Activated T-cell treated with anti-CD3 and anti-CD28 coated beads for 24 hours (primary cell): ENCODE measurements around the gene TBCD.

Source experiments
- DNase-seq: peaks from one replicate; pipeline ENCODE4 v3.0.0-alpha.2; 2020; ENCODE audit warnings: low read depth

Gene TBCD

DNA sequence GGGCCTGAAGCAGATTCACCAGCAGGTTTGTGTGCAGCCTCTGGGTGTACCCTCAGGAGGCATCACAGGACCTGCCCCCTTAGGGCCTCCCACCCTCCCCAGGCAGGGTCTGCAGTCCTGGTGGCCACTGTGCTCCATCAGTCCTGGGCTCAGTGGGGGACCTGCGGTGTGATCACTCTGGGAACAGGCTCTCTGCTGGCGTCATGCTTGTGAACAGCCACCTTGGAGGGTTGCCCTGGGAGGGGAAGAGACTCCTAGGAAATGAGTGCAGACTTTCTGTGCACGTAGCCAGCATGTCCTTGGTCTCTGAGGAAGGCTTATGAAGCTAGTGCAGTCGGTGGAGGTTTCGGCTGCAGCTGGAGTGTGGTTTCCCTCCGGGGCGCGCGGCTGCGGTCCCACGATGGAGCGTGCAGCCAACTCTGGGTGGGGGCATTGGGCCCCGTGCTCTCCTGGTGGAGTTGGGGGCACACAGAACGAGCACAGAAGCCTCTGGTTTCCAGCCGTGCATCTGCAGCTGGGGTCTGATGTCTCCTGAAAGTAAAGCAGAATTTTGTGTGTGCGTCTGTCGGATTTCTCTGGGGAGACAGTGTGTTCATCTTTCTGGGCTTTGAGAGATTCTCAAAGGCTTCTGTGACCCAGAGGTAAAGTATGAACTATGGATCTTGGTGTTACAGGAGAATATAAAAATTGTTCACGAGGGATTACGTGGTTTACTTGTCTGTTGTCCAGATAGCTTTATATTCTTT lies 156.1 kb downstream of the TBCD start:
- DNase-seq = no peak

DNA sequence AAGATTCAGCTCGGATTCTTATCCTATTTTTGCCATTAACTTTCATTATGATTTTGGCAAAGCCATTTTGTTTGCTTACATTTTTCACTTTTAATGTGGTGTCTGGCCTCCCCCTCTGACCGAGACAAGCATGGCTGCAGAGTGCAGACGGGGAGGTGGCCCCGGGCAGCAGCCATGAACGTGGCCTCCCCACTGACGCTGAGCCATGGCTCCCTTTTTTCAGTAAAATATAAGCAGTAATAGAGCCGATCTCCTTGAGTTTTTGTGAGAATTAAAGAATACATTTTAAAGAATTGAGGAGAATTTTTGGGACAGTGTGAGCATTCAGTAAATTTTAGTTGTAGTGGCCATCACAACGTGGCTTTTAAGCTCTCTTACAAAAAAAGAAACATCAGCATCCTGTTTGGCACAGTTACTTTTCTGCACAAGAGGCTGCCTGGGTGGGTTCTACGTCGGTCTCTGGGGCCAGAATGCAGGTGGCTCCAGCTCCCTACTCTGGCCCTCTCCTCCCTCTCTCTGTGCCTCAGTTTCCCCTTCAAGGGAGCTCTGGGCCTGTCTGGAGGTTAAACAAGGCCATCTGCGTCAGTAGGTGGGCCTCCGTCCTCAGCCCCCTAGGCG lies 156.8 kb downstream of the TBCD start:
- no peak for DNase-seq

DNA sequence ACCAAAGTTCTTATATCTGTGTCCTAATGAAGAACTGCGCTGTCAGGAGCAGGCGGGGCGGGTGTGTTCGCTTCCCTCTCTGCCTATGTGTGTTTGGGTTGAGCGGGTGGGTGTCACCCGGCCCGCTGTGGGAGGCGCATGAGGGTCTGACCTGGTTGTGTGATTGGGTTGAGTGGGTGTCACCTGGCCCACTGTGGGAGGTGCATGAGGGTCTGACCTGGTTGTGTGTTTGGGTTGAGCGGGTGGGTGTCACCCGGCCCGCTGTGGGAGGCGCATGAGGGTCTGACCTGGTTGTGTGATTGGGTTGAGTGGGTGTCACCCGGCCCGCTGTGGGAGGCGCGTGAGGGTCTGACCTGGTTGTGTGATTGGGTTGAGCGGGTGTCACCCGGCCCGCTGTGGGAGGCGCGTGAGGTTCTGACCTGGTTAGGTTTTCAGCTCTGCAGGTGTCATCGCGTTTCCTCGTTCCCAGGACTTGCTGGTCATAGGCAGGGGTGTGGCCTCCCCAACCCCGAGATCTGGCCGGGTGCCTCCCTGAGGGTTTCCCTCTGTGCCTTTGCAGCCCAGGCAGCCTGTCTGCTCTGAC lies 157.5 kb downstream of the TBCD start:
- DNase-seq = no peak

DNA sequence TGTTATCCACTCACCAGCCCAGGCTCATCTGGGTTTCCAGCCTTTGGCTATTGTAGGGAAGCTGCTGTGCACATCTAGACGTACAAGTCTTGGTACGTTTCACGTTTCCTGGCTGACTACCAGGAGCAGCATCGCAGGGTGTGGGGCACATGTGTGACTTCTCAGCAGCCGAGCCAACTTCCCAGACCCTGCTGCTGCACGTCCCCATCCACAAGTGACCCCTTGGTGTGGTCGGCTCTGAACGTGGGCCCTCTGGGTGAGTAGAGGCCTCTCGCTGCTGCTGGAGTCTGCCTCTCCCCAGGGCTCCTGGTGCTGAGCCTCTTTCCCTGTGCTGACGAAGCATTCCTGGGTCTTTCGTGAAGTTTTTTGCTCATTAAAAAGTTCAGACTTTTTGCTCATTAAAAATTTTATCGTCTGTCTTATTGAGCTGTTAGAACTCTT lies 158.2 kb downstream of the TBCD start:
- no peak for DNase-seq

DNA sequence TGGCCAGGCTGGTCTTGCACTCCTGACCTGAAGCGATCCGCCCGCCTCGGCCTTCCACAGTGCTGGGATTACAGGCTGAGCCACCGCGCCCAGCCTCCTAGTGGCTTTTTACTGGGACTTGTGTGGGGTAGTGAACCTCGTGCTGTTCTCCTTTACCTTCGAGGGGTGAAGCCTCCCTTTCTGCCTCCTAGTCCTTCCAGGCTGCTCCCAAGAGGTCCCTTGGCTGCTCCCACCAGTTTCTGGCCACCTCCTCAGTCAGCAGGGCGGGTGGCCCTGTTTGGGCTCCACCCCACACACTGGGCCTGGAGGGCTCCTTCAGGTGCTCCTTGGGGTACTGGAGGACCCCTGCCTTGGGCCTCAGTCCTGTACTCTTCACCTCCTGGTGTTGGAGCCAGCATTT lies 158.9 kb downstream of the TBCD start:
- DNase-seq = no peak

DNA sequence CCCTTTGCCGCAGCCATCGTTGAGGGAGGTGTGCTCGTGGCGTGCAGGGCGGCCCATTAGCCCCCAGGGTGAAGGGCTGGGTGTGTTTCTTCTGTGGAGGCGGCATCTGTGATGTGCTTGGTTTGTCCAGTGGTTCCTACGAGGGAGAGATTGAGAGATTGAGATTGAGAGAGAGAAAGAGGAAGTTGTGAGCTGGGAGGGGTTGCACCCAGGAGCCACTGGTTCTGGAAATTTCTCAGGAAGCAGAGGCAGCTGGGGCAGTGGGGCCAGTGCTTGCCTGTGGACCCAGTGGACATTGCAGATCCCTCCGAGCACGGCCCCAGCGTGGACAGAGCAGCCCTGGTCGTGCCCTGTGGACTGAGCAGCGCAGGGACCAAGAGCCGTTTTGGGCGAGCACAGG lies 160.0 kb downstream of the TBCD start:
- no peak for DNase-seq

DNA sequence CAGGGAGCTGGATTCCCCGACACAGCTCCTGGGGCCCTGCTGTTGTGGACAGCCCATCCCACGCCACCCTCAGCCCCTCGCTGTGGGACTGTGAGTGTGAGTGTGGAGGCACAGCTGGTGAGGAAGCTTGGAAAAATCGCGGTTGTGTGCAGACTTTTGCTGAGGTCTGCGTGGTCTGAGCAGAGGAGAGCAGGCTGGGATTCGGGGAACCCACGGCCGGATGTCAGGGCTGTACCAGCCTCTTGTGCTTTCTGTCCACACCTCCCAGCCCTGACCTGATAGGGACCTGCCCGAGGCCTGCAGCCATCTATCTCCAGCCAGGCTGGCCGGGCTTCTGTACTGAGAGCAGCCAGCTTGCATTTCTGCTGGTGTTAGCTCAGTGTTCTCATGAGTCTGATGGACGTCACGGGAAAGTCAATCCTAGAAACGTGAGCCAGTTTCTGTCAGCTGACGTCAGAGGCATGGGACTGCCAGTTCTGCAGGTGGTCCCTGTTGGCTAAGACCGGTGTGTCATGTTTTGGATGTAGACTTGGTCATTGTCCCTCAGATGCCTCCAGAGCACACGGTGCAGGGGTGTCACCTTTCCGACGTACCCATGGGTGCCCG lies 160.7 kb downstream of the TBCD start:
- DNase-seq = no peak

DNA sequence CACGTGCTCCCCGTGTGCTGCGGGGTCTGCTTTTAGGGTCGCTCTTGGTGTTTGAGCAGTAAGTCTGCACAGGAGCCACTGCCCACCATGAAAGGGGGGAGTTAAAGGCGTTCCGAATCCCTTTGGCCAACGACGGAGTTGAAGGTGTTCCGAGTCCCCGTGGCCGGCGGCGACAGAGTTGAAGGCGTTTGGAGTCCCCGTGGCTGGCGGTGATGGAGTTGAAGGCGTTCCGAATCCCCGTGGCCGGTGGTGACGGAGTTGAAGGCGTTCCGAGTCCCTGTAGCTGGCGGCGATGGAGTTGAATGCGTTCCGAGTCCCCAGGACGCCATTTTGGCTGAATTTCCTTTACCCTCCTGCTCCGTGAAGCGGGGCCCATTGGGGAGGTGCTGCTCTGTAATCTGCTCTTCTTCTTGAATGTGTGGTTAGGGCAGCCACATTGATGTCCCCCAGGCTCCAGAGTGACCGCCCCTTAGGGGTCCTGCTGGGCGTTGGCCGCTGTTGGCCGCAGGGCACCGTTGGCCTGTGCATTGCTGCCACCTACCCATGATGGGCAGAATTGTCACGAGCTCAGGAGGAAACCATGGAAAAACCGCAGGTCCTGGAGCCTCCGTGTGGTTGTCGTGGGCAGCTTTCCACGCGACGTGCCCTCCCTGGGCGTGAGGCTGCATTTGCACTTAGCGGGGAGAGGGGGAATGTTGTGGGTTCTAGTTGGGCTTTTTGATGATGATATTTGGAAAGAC lies 161.6 kb downstream of the TBCD start:
- no peak for DNase-seq

DNA sequence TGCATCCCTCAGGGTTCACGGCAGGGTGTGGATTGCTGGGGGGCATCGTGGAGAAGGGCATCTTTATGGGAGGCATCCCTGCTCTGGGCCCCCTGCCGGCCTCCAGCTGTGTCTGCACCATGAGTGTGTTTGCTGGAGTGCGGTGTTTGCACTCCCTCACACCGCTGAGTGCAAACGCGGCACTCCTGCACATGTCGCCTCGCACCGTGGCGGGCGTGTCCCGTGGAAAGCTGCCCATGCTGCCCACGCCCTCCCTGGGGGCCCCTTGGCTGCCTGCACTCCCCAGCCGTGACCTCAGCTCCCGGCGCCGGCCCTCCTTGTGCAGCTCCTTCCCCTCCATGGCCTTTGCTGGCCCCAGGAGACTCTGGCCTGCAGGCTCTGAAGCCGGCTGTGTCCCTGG lies 162.5 kb downstream of the TBCD start:
- DNase-seq = no peak

DNA sequence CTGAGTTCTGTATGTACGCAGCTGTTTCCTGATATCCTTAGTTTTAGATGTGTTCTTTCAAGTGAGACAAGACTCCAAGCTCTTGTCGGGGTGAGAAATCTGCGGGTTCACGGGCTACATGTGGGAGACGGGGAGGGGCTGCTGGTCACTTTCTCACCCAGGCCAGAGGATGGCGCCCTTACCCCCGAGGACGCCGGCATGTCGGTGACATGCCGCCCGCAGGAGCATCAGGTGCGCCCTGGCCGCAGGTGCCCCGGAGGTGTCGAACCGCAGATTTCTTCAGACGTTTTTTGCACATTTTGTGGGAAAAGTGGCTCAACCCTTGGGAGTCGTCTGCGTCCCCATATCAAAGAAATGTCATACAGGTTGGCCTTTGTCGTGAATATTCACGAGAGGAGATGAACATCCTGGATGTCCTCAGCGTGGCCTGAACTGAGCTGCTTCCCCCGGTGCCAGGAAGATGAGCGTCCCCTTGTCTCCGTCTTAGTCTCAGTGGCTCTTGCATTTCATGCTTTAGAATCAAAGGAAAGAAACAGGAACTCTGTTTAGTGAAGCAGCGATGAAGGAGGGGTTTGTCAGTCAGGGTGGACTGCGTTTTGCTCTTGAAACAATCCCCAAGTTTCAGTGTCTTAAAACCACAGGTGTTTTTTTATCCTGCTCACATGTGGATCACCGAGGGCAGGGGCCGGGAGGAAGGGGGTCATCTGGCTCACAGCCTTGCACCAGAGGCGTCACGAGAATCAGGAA lies 163.3 kb downstream of the TBCD start:
- DNase-seq = no peak

DNA sequence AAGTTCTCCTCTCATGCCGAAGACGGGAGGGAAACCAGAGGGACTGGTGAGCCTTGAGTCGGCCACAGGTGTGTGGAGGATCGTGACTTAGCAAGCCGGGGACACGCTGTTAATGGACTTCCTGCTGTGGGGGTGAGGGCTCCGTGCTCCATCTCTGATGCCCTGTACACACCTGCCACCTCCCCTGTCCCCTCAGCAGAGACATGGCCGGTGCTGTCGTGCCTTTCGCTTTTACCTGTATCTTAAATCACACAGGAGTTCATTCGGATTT lies 163.8 kb downstream of the TBCD start:
- no peak for DNase-seq

DNA sequence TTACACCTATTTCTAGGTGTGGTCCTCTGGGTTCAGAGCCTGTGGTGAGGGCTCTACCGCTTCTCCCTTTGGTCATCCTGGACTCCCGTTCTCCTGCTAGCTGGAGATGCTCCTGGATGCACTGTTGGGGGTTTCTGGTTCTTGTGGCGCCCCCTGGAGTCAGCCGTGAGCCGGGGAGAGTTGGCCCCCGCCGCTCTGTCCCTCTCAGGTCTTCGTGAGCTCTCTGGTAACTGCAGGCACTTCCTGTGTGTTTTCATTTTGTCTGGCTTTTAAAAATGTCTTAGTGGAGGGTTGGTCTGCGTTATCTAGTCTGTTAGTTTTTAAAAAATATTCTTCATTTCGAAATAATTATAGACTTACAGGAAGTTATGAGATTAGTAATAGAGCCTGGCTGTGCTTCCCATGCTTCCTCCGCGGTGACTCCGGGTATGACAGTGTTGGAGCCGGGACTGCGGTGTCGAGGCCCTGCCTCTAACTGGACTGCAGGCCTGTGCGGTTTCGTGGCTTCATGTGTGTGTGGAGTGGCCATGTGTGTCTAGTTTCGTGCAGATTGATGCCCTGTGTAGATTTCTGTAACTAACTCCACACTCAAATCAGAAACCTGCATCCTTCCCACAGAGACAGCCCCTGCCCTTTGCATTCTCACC lies 166.0 kb downstream of the TBCD start:
- no peak for DNase-seq

DNA sequence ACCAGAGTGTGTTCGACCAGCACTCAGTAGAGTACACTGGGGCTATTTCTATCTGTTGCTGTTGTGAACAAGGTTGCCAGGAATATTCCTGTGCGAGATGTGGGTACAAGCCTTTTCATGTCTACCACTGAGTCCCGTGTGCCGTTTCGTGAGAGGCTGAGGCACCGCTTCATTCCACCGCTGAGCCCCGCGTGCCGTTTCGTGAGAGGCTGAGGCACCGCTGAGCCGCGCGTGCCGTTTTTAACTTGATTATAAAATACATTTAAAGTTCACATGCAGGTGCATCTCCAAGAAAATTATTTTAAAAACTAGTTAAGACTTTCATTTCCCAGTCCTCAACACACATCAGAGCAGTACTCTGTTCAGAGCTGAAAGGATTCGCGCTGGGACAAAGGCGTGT lies 166.6 kb downstream of the TBCD start:
- no peak for DNase-seq

DNA sequence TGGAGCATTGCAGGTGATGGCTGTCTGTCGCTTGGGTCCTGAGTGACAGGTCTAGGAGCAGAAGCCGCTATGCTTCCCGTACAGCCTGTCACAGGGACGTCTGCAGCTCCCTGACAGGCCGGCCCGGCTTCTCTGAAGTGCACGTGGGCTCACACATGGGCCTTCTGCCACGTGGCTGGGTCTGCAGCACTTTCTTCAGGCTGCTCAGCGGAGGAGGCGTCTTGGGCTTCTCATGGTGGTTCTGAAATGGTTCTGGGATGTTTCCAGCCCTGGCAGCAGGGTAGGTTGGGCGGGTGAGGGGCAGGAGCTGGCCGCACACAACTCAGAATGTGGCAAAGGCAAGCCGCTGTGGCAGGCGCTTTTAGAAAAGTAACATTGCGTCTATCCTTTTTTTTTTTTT lies 168.3 kb downstream of the TBCD start:
- DNase-seq = no peak

DNA sequence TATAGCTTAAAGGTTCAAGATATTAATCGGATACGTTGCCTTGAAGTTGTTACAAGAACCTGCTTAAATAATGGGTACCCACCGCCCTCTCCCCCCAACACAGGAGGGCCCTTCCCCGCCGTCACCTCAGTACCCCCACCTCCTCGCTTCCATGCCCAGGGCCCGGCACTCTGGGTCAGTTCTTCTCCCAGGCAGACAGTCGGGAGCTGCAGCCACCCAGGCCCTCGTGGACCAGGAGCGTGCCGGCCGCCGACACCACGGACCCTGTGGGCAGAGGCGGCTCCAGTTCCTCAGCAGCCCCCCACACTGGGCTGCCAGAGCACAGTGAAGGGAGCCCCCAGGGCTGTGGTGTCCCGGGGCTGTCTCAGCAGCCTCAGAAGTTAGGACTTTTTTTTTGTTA lies 168.8 kb downstream of the TBCD start:
- no peak for DNase-seq

DNA sequence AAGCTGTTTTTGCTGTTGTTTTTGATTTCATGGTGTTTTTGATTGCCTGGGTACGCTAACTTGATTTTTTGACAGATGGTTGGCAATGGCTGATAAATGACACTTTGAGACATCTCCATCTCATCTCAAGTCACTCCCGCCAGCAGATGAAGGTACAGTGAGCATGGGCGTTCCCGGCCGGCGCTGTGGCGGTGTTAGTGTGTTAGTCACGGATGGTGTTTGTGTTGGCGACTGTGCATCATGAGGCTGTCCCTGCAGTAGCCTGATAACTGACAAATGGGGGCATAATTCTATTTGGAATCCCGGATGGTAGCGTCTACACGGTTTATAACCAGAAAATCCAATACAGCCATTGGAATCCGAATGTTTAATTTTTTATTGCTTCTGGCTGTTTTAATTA lies 169.6 kb downstream of the TBCD start:
- DNase-seq = no peak

DNA sequence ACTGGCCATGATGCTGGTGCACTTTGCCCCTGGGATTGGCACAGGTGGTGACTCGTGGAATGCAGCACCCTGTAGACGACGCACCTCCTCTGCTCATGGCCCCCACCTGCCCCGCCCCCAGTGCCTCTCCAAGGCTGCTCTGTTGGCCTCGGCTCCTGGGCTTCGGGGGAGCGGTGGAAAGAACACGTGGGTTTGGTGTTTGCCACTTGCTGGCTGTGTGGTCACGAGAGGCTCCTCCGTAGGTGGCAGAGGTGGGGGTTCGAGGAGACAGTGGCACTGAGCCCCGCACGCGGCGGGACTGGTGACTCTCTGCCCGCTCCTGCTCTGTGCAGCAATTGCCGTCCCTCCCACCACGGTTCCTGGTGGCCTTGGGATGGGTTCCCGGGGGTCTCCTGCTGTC lies 170.8 kb downstream of the TBCD start:
- no peak for DNase-seq

DNA sequence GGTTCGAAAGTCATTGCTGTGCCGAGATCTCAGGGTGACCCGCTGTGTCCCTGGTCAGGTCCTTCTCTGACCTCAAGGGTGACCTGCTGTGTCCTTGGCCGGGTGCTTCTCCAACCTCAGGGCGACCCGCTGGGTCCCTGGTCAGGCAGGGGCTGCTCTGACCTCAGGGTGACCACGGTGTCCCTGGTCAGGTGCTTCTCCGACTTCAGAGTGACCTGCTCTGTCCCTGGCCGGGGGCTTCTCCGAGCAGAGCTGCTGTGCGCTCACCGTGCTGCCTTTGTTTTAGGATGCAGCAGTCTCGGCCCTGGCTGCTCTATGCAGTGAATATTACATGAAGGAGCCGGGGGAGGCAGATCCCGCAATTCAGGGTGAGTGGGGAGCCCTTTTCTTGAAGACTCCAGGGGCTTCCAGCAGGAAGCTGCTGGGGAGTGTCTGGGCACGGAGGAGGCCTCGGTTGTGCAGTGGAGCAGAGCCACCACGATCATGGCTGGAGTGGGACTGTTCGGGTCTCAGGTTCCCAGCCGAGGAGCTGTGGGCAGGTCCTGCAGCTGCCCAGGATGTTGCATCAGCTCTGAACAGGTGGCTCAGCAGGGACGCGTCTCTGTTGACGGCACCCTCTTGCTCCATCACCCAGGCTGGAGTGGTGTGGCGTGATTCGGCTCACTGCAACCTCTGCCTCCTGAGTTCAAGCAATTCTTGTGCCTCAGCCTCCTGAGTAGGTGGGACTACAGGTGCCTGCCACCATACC lies 171.7 kb downstream of the TBCD start:
- DNase-seq = no peak

DNA sequence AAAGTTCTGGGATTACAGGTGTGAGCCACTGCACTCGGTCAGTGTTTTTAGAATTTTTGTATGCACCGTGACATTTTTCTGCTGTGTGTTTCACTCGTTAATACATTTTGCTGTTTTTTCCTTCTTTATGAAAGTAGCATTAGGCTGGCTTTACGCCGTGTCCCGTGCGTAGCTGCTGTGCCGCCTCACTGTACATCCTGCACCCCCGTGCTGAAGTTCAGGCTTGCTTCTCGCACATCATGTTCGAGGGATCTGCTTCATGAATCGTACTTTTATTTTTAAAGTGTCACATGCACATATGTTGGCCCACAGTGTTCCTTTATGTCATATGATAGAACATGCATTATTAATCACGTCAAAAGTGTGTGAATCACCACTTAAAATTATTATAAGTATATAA lies 172.3 kb downstream of the TBCD start:
- DNase-seq = no peak

DNA sequence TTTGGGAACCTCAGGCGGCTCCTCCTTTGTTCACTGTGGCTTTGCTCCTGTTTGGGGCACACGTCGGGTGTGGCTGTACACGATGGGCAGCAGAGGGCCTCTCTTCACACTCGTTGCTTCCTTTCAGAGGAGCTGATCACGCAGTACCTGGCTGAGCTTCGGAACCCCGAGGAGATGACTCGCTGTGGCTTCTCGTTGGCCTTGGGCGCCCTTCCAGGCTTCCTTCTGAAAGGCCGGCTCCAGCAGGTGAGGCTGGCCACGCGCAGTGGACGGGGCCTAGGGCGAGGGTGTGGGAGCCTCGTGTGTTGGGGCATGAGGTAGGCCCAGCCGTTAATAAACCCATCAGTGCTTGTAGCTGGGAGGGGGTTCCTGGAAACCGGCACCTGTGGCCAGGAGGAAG lies 172.9 kb downstream of the TBCD start:
- DNase-seq = no peak

DNA sequence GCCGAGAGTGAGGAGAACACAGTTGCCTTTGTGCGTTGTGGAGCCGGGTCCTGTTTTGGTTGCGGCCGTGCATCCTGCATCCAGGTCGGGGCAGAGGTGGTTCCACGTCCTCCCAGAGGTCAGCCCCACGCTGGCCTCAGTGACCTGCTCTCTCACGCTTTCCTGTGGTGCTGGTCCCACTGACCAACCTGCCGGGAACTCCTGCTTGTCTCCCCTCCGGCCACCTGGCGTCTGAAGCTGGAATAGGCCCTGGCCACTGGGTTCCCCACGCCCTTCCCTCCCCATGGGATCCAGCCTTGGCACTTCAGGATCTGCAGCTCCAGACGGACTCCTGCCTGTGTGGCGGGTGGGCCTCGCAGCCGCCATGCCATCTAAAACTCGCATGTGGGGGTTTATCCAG lies 173.5 kb downstream of the TBCD start:
- DNase-seq = no peak
